Right lobe of liver (tissue), 6 donors: ENCODE results near the gene MFAP4. TPM values are rescaled to one million over a fixed set of nuclear protein-coding genes. Genes with fewer than 3 reads are reported as not detected.
A peak's percentile ranks its signal among the peaks of the same experiment; 100 is the strongest.

Experiments used
- ATAC-seq, 4 donors: fragments of 200-7000 bp; cut with Tn5 transposase; one replicate each; pipeline ENCODE4 v1.9.1; 2020; ENCODE audit warnings: mild to moderate bottlenecking in 4 of 4, moderate library complexity in 4 of 4
- DNase-seq, 3 donors: peaks; one replicate each; pipeline ENCODE4 v3.0.0-alpha.2; 2020
- H3K27ac ChIP-seq, 3 donors: fragments of 200-600 bp; one replicate each; pipeline ENCODE4 v1.8.0; 2022
- H3K27me3 ChIP-seq, 2 donors: fragments of 200-600 bp; one replicate each; pipeline ENCODE4 v1.8.0; 2022
- H3K36me3 ChIP-seq, 4 donors: fragments of 200-600 bp; sonication (generic) in 1 of 4; one replicate each; pipeline versions ENCODE4 v1.5.1 to v1.8.0; 2017 to 2022; ENCODE audit warnings: control low read depth in 1 of 4
- H3K4me1 ChIP-seq, 4 donors: fragments of 200-600 bp; sonication (generic) in 1 of 4; one replicate each; pipeline versions ENCODE4 v1.5.1 to v1.8.0; 2017 to 2022; ENCODE audit warnings: control low read depth in 1 of 4
- H3K4me3 ChIP-seq, 3 donors: fragments of 200-600 bp; one replicate each; pipeline ENCODE4 v1.8.0; 2022
- H3K9me3 ChIP-seq, 4 donors: fragments of 200-600 bp; sonication (generic) in 1 of 4; one replicate each; pipeline versions ENCODE4 v1.5.1 to v1.8.0; 2017 to 2022; ENCODE audit warnings: control low read depth in 1 of 4
- POLR2A ChIP-seq: fragments of 450-650 bp; IDR thresholded peaks from one replicate; pipeline ENCODE4 v1.6.1; 2017; ENCODE audit warnings: antibody characterized with exemption, mild to moderate bottlenecking
- WGBS: methylation state at CpG from one replicate; pipeline ENCODE4 v1.1.6; 2018; ENCODE audit warnings: low coverage, low lambda C conversion rate; ENCODE audit not compliant: insufficient coverage; ENCODE audit errors: missing lambda C conversion rate; 5-methylcytosine and 5-hydroxymethylcytosine counted together
- intact Hi-C, 2 donors: fragments of 100-400 bp; cut with DNase I; formaldehyde crosslinking; loops; one replicate each; pipeline versions ENCODE4 v1.11.2 to v1.14.1; 2022
- total RNA-seq, 6 experiments: library from RNA; depleted of rRNA in 2 of 6; stranded (reverse); fragments of >200 nt in 2 of 6; fragmentation: NEBNext Ultra II Directional in 3 of 6; extraction: Animal tissue kit (Norgen Biotek cat#: 25700) in 3 of 6; gene quantifications; one replicate each; pipeline versions ENCODE4 v1.1.0 to v1.2.4, GENCODE V29; 2016 to 2023
- TF ChIP-seq, protein P1 (sequence below), 4 donors: fragments of 200-600 bp in 3 of 4; fragments of 450-650 bp in 1 of 4; IDR thresholded peaks; one replicate each; pipeline versions ENCODE4 v1.5.1 to v1.8.0; 2016 to 2022; ENCODE audit warnings: antibody characterized with exemption in 4 of 4, mild to moderate bottlenecking in 2 of 4
- donor health status: DM: no; HTN: yes; CAD: no.
- donor health status: DM: no; HTN: no; CAD: no.
- donor health status: DM: no; HTN: no; CAD: no.
- donor health status: DM: no; HTN: yes; CAD: no.
- donor health status: DM: no; HTN: yes; CAD: no.

MFAP4 gene
- total RNA-seq, 6 experiments from 2014 or later, result 2.3 to 12.0 (median 6.5) TPM

DNA sequence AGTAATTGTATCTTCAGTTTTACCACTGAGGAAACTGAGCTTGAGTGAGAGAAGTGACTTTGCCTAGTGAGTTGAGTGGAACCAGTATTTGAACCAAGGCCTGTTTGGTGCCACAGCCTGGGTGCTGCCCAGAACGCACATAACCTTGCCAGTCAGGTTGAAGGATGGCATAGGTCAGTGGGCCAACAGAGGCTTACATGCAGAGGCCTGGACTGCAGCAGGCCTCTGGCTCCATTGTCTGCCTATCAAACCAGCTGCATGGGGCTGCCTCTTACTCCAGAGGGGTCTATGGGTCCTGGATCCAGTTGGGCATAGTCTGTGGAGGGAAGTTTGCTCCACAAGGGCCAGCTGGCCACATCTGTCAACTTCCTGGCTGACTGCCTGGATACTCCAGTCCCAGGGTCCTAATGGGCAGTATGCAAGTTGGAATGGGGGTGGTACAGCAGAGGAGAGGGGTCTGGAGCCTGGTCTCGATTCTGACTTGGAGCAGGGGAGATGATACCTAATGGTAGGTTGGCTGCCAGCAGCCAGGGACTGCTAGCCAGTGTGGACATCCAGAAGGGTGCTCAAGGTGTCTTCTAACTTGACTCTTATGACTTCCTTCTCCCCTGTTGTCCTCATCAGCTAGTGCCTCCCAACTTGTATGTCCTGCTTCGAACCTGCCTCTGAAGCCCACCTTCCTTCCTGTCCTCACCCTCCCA is 12.9 kb upstream of the MFAP4 start:
- Histone ChIP-seq H3K4me3 (no peak overlapping the region), H3K4me1 (peaks cover 0 to 9% (median 0%) of the 10 kb centered on the region in 4 donors), H3K27ac (no peak overlapping the region), H3K36me3 (no peaks in the 10 kb centered on the region), H3K9me3 (no peaks in the 10 kb centered on the region), H3K27me3 (no peaks in the 10 kb centered on the region)
- DNase-seq (no peak), ATAC-seq (no peak)
- WGBS, result 0% methylated on average over 1 of the region's 3 CpGs
- intact Hi-C loops, result no loop called here
- TF ChIP-seq, protein P1, sequence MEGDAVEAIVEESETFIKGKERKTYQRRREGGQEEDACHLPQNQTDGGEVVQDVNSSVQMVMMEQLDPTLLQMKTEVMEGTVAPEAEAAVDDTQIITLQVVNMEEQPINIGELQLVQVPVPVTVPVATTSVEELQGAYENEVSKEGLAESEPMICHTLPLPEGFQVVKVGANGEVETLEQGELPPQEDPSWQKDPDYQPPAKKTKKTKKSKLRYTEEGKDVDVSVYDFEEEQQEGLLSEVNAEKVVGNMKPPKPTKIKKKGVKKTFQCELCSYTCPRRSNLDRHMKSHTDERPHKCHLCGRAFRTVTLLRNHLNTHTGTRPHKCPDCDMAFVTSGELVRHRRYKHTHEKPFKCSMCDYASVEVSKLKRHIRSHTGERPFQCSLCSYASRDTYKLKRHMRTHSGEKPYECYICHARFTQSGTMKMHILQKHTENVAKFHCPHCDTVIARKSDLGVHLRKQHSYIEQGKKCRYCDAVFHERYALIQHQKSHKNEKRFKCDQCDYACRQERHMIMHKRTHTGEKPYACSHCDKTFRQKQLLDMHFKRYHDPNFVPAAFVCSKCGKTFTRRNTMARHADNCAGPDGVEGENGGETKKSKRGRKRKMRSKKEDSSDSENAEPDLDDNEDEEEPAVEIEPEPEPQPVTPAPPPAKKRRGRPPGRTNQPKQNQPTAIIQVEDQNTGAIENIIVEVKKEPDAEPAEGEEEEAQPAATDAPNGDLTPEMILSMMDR (IDR thresholded peaks at IDR 0.05), result no peak
- TF ChIP-seq POLR2A, result no peak

DNA sequence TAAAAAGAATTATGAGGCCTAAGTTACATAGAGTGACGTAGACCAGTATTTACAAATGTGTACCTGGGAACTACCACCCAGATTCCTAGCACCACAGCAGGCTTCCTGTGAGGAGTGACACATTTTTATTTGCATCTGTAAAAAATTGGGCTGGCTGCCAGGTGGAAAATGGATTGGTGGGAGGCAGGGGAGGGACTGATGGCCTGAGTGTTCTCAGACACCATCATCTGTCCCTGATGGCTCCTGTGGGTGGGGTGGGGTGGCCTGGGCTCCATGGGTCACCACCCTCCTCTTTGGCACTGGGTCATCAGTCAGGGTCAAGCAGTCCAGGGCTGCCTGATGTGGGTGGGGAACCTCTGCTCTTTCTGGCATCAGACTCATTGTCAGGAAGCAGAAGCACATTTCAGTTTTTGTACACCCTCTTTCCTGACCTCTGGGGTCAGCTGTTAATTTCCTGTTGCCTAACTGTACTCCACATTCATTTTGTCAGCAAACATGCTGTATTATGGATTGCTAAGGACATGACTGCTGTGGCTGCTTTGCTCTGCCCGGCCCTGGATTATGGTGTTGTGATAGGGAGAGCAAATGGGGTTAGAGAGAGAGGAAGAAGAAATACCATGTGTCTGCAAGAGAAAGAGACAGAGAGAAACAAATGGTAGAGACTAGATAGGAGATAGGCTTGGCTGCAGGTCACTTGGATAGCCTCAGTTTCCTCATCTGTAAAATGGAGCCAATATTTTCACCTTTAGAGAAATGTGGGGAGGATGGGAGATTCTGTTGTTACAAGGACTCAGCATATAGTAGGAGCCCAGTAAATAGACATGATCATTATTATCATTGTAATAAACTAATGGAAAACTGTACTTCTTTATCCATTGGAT is 11.6 kb upstream of the MFAP4 start:
- no peaks in the 10 kb centered on the region for H3K27me3 ChIP-seq
- peak; percentile 79 to 87 (median 85) for ATAC-seq
- TF ChIP-seq, protein P1 (IDR thresholded peaks at IDR 0.05), result no peak
- no peak for TF ChIP-seq POLR2A
- intact Hi-C loops, result no loop called here
- H3K9me3 ChIP-seq, result no peaks in the 10 kb centered on the region
- H3K4me3 ChIP-seq, result no peak overlapping the region
- H3K36me3 ChIP-seq, result no peaks in the 10 kb centered on the region
- peak in 2 of 3 donors; percentile 53 to 60 for DNase-seq
- H3K27ac ChIP-seq, result peak overlapping the region; percentile 6 to 49 (median 27)
- 36% methylated on average over 2 of the region's 2 CpGs for WGBS
- peaks cover 0 to 9% (median 0%) of the 10 kb centered on the region in 4 donors for H3K4me1 ChIP-seq

DNA sequence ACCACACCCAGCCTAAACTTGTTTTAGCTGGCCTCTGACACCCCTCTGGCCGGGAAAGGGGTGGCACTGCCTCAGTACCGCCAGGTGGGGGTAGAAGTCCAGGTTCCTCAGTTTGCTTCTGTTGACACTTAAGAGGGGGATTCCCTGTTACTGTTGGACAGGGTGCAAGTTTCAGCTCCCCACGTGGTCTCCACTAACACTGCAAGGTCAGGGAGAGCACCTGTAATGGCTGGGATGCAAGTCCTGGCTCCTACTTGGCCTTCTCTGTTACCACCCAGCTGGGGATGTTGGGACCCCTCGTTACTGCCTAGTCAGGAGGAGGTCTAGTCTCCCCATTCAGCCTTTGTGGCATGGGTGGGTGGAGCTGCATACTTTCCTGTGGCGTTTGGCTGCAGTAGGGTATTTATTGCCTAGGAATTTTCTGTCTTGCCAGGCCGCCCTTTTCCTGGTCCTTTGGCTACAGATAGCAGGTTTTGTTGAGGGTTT is 10.6 kb upstream of the MFAP4 start:
- ATAC-seq, result peak in 1 of 4 donors; percentile 45
- no peak for DNase-seq
- 70% methylated on average over 4 of the region's 6 CpGs for WGBS
- TF ChIP-seq POLR2A, result no peak
- TF ChIP-seq, protein P1 (IDR thresholded peaks at IDR 0.05), result no peak
- intact Hi-C loops, result no loop called here
- peaks cover 0 to 9% (median 0%) of the 10 kb centered on the region in 4 donors for H3K4me1 ChIP-seq
- H3K27ac ChIP-seq, result peak overlapping the region in 1 of 3 donors; percentile 49
- no peaks in the 10 kb centered on the region for H3K27me3 ChIP-seq
- no peaks in the 10 kb centered on the region for H3K36me3 ChIP-seq
- H3K4me3 ChIP-seq, result no peak overlapping the region
- H3K9me3 ChIP-seq, result no peaks in the 10 kb centered on the region

DNA sequence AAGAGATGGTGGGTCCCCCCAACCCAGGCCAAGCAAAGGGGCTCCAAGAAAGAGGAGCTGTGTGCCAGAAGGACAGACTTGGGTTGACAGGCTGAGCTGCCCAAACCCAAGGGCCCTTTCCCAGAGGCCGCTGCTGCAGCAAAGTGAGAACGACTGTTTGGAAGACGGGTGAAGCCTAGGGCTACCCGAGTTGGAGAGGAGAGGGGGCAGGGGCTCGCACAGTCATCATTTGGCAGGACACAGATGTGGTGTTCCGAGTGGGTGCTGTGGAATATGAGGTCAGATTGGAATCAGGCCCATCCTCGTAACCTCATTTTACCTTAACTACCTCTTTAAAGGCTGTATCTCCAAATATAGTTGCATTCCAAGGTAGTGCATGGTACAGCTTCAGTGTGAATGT is 5.3 kb upstream of the MFAP4 start:
- H3K36me3 ChIP-seq, result no peaks in the 10 kb centered on the region
- DNase-seq (peak in 2 of 3 donors; percentile 8 to 23), ATAC-seq (no peak)
- TF ChIP-seq, protein P1 (IDR thresholded peaks at IDR 0.05), result no peak
- TF ChIP-seq POLR2A, result no peak
- no peaks in the 10 kb centered on the region for H3K27me3 ChIP-seq
- intact Hi-C loops, result no loop called here
- H3K4me1 ChIP-seq, result no peaks in the 10 kb centered on the region
- H3K9me3 ChIP-seq, result no peaks in the 10 kb centered on the region
- H3K27ac ChIP-seq, result no peak overlapping the region
- WGBS, result 71% methylated on average over 6 of the region's 7 CpGs
- H3K4me3 ChIP-seq, result no peak overlapping the region
